Stimulated activated CD8-positive, alpha-beta memory T cell treated with anti-CD3 and anti-CD28 coated beads, Interleukin-4, amount 100 ng/mL, for 48 hours (primary cell): Measurements from ENCODE around the gene SLC2A8.

Experiments
- DNase-seq: peaks from one replicate; pipeline ENCODE4 v3.0.0-alpha.2; 2020

The SLC2A8 gene

DNA sequence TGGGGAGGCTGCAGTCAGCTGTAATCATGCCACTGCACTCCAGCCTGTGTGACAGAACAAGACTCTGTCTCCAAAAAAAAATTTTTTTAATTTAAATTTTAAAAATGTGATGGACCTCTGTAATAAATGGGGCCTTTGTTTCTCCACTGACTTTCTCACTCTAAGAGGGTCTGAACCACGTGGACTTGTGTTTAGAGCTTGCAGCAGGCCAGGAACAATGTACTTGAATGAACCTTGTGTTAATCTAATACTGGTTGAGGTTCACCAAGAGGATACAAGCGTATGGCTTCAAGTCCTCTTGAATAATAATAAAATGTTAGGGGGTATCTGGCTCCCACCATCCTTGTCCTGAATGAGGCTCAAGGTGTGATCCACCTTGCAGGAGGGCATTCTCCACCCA is 14.4 kb upstream of the SLC2A8 start:
- no peak for DNase-seq

DNA sequence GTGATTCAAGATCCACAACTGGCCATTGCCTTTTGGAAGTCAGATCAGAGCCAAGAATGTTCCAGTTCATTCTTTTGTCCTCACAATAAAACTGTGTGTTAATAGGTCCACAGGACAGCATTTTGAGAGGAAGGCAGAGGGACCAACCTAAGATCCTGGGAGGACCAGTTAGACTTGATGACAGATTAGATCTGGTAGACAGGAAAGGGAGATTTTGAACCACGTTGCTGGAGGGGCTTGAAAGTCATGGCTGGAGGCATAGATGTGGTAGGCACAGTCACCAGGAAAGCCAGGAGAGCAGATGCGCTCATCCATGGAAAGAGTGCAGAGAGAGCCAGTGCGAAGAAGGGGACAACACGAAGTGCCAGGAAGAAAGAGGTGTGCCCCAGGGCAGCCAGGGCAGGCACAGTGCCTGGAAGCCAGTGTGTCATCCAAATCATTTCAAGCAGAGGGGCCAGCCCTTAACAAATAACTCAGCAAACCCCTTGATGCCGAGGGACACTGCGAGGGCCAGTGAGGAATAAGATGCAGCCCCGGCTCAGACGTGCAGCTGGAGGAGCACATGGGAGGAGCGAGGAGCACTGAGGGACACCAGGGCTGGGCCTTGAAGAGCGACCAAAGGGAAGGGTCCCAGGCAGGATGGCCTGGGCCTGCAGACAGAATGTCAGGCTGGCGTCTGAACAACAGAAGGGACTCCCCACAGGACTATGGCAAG is 12.8 kb upstream of the SLC2A8 start:
- no peak for DNase-seq

DNA sequence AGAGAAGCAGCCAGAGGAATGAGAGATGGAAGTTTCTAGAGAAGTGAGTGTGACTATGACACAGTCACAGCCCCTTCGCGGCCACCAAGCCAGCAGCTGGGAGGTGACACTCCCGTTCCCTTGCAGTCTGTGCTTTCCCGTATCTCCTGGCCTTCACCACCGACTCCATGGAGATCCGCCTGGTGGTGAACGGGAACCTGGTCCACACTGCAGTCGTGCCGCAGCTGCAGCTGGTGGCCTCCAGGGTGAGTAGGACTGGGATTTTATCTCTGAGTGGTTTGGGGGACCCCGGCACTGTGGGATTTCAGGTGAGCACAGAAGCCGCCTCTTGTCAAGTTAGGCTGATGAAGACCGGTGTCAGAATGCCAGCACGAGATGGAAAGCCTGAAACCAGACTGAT is 12.1 kb upstream of the SLC2A8 start:
- DNase-seq, result no peak

DNA sequence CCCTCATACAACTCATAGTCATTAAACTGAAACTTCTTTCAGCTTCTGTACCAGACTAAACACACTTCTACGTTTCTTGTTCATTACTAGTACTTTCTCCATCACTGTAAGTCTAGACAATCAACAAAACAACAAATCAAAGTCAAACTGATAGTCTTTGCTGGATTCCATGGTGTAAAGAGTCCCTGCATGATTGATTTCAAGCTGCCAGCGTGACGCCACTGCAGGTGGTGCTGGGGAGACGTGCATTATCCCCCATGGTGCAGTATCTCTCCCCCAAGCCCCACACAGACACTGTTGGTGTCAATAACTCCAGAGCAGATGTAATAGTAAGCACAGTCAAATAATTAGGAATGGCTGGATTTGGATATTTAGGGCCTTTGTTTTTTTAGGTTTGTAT is 10.7 kb upstream of the SLC2A8 start:
- no peak for DNase-seq

DNA sequence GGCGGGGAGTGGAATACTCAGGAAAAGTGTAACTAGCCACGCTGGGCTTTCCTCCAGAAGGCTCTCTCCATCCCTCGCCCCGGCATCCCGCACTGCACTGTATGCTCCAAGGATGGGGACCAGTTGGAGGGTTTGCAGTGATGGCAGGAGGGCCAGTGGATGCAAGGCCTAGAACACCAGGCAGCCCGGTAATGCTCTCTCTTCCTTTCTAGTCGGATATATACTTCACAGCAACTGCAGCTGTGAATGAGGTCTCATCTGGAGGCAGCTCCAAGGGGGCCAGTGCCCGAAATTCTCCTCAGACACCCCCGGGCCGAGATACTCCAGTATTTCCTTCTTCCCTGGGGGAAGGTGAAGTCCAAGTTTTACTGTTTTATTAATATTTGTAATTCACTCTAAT is 10.0 kb upstream of the SLC2A8 start:
- DNase-seq, result no peak

GRCh38 chr9:127388037-127388855 is 8.7 kb upstream of the SLC2A8 start:
- DNase-seq, result peak; percentile 88

GRCh38 chr9:127388856-127389238 is 8.1 kb upstream of the SLC2A8 start:
- DNase-seq, result no peak

GRCh38 chr9:127389381-127390247 is 7.4 kb upstream of the SLC2A8 start:
- DNase-seq, result no peak

- DNase-seq, result no peak
Observed at GRCh38 chr9:127390248-127390545, 6.8 kb upstream of the SLC2A8 start.

- no peak for DNase-seq
Observed at GRCh38 chr9:127390563-127390962, 6.4 kb upstream of the SLC2A8 start.

- no peak for DNase-seq
Observed at GRCh38 chr9:127392166-127392565, 4.8 kb upstream of the SLC2A8 start.

GRCh38 chr9:127392976-127393375 is 4.0 kb upstream of the SLC2A8 start:
- no peak for DNase-seq

DNA sequence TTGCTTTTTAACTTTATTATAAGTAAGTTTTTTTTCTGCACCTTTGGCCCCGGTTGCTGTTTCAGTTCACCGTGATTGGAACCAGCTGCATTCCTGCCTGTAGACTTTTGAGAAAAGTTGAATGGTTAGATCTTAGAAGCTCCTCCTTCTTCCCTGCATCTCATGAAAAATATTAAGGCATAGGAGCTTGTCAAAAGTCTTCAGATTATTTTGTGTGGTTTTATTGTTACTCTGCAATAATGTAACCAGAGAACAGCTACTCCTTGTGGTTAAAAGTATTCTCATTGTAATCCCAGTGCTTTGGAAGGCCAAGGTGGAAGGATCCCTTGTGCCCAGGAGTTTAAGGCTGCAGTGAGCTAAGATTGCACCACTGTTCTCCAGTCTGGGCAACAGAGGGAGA is 3.3 kb upstream of the SLC2A8 start:
- no peak for DNase-seq

DNA sequence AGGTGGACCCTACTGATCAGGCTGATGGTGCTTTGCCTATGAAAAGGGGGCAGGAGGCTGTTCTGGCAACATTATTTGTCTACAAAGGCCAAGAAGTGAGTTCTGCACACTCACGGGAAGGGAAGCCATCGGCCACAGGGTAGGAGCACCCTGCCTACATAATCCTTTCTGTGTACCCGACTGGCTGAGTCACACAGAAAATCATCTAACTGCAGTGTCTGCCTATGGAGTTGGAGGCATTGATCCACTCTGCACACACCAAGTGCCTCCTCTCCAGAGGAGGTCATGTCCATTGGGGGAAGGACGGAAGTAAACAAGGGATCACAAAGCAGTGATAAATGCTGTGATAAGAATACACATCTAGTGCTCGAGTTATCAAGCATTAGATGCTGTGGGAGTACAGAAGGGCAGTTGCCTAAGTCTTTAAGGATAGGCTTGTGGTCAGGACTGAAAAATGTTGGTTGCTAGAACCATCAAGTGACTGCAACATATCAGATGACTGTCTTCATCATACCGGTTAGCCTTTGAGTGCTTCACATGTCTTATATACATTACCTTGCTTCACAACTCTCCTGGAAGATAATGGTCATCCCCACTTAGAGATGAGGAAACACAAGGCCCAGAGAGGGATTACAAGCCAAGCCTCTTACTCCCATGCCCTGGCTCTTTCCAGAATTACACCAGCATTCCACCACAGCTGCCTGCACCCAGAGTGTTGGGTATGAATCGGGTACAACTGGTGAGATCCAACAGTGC is 1.3 kb upstream of the SLC2A8 start:
- DNase-seq, result no peak

DNA sequence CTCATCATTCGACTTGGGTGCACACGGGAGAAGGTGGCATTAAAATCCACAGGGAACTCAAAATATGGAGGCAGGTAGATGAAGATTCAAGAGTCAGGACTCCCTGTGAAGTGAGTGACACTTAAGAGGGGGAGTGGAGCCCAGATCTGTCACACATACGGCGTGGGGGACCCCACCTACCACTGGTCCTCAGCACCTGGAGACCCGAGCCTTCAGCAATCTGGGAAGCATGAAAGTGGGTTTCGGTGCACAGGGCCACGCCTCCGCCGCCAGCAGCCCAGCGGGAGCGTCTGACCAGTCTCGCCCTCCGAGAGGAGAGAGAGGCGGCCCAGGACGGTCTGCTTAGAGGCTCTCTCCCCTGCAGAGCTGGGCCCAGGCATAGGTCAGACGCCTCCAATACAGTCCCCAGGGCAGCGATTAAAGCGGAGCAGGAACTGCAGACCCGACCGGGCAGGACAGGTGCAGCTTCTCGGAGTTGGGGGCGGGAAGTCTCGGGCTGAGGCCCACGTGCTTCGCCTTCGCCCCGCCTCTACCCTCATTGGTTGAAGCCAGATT is 639 bp upstream of the SLC2A8 start:
- no peak for DNase-seq

GRCh38 chr9:127397646-127398274 is 791 bp downstream of the SLC2A8 start:
- peak; percentile 57 for DNase-seq

DNA sequence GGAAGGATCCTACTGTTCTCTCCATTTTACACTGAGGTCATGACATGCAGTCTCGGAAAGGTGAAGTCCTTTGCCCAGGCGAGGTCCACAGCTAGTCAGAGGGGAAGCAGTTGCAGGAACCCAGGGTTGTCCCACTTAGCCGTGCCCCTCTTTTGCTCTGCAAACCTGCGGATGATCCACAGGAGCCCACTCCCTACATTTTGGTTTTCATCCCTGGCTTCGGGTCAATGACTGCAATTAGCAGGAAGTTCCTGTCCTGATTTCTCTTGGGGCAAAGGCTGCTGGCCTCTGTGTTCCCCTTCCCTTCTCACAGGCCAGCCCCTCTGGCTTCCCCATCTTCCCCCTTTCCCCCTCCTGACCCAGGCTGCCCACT is 1.3 kb downstream of the SLC2A8 start:
- DNase-seq, result no peak

DNA sequence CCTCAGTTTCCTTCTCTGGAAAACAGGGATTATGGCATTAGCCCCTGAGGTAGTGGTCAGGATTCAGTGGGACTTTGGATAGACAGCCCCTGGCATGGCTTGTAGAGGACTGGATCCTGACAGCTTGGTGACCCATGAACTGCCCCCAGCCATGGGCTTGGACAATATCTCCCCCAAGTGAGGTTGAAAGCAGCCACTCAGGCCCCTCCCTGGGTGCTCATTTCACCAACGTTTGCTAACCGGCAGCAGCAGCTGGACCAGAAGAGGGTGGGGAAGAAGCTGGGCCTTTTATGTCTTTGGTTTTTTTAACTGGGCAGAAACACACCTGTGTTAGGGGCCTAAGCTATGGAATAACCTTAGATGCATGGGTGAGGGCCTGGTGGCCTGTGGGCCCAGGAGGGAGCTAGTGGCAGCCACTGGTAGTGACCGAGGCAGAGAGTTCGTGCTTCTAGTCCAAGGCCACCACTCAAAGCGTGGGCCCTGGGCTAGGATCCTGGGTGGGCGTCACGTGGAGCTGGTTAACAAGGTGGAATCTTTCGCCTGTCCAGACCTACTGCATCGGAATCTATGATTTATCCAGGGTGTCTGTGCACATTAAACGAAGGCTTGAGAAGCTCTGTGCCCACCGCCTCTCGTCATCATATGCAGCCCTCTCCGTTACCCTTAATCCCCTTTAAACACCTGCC is 1.9 kb downstream of the SLC2A8 start:
- no peak for DNase-seq

DNA sequence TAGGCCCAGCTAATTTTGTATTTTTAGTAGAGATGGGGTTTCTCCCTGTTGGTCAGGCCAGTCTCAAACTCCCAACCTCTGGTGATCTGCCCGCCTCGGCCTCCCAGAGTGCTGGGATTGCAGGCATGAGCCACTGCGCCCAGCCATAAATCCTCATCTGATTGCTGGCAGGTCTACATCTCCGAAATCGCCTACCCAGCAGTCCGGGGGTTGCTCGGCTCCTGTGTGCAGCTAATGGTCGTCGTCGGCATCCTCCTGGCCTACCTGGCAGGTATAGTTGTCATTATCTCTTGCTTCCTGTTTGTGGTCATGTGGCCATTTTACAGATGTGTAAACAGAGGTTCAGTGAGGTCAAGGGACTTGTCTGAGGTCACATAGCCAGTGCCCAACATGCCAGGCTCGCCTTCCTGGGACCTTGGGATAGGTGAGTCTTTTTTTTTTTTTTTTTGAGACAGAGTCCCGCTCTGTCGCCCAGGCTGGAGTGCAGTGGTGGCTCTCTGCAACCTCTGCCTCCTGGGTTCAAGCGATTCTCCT is 2.8 kb downstream of the SLC2A8 start:
- DNase-seq, result no peak

DNA sequence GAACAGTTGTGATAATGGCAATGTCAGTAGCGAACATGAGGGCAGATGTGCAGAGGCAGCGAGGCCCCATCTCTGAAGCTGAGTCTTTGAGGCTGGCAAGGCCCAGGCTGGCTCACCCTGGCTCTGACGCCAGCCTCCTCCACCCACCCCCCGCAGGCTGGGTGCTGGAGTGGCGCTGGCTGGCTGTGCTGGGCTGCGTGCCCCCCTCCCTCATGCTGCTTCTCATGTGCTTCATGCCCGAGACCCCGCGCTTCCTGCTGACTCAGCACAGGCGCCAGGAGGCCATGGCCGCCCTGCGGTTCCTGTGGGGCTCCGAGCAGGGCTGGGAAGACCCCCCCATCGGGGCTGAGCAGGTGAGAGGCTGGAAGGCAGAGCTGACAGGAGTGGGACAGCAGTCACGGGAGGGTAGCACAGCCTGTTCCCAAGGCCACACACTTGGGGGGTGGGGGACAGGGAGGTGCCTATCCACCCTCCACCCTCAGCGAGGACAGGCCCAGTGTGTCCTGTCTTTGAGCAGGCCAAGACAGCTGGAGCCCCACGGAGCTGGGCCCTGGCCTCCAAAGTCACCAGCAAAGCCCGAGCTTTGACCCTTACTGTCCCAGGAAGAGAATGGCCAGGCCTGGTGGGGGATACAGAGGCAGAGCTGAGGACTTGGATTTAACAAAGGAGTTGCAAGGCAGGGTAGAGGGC is 5.6 kb downstream of the SLC2A8 start:
- no peak for DNase-seq
